GM18508 (cell line): ENCODE data around the gene ITGB5.

Experiments
- ATAC-seq: cut with Tn5 transposase; IDR thresholded peaks from one replicate; pipeline ENCODE4 v1.9.1; 2021; ENCODE audit warnings: moderate number of reproducible peaks; ENCODE audit not compliant: insufficient read depth, unreplicated experiment

The ITGB5 gene

GRCh38 chr3:124714223-124714853 is 172.8 kb downstream of the ITGB5 start:
- no peak for ATAC-seq
